PC-9 (cell line): ENCODE measurements around the gene RBM15. TPM values are rescaled to one million over a fixed set of nuclear protein-coding genes. Genes with fewer than 3 reads are reported as not detected.
A peak's percentile ranks its signal among the peaks of the same experiment; 100 is the strongest.

Experiments
- BruUV-seq: library from RNA; stranded (reverse); fragments of 400-500 nt; replicated peaks from 2 replicates; lab custom pipeline; 2021; lab: Mats Ljungman, UMichigan
- CTCF ChIA-PET: fragments of 300-600 bp; sonication (Branson Sonifier 250); formaldehyde crosslinking; loops from one replicate; lab custom pipeline; 2022; ENCODE audit warnings: antibody characterized with exemption; lab: Charles Lee
- POLR2A ChIA-PET: fragments of 300-600 bp; sonication (Branson Sonifier 250); formaldehyde crosslinking; loops from one replicate; lab custom pipeline; 2022; ENCODE audit warnings: antibody characterized with exemption; ENCODE audit not compliant: unreplicated experiment; lab: Charles Lee
- DNase-seq, 2 experiments: peaks; one replicate each; pipeline versions ENCODE4 v3.0.0 to v3.0.0-alpha.2; 2015 to 2022; ENCODE audit warnings: mixed read lengths in 1 of 2
- H2AFZ ChIP-seq: fragments of 200-600 bp; sonication (generic); 2 replicates; pipeline ENCODE4 v1.8.1; 2017; ENCODE audit warnings: antibody characterized with exemption
- H3F3A ChIP-seq: fragments of 200-600 bp; sonication (generic); 2 replicates; pipeline ENCODE4 v1.8.1; 2017; ENCODE audit warnings: antibody characterized with exemption, mild to moderate bottlenecking, low read depth; ENCODE audit not compliant: insufficient read depth
- H3K27ac ChIP-seq: fragments of 200-600 bp; sonication (generic); 2 replicates; pipeline ENCODE4 v1.6.1; 2016; ENCODE audit warnings: mixed run types
- H3K27me3 ChIP-seq: fragments of 200-600 bp; sonication (generic); 2 replicates; pipeline ENCODE4 v1.6.1; 2016; ENCODE audit warnings: low read depth, mixed run types; ENCODE audit not compliant: insufficient read depth
- H3K36me3 ChIP-seq: fragments of 200-600 bp; sonication (generic); 2 replicates; pipeline ENCODE4 v1.6.1; 2016; ENCODE audit warnings: low read depth, mixed run types
- H3K4me1 ChIP-seq: fragments of 200-600 bp; sonication (generic); replicated peaks from 2 replicates; pipeline ENCODE4 v1.6.1; 2016; ENCODE audit warnings: mixed run types; ENCODE audit not compliant: insufficient read depth
- H3K4me2 ChIP-seq: fragments of 200-600 bp; sonication (generic); 2 replicates; pipeline ENCODE4 v1.6.1; 2017; ENCODE audit warnings: mixed run types
- H3K4me3 ChIP-seq: fragments of 200-600 bp; sonication (generic); 2 replicates; pipeline ENCODE4 v1.6.1; 2016; ENCODE audit warnings: mixed run types
- H3K79me2 ChIP-seq: fragments of 200-600 bp; sonication (generic); 2 replicates; pipeline ENCODE4 v1.6.1; 2017; ENCODE audit warnings: low read depth, mixed run types
- H3K9me2 ChIP-seq: fragments of 200-600 bp; sonication (generic); 2 replicates; pipeline ENCODE4 v1.8.1; 2017; ENCODE audit warnings: mild to moderate bottlenecking; ENCODE audit not compliant: insufficient read depth
- H3K9me3 ChIP-seq: fragments of 200-600 bp; sonication (generic); 2 replicates; pipeline ENCODE4 v1.8.1; 2016; ENCODE audit warnings: low read depth; ENCODE audit not compliant: insufficient read depth
- H4K20me1 ChIP-seq: fragments of 200-600 bp; sonication (generic); 2 replicates; pipeline ENCODE4 v1.8.1; 2017; ENCODE audit not compliant: insufficient read depth
- CTCF ChIP-seq: fragments of 200-600 bp; sonication (generic); conservative IDR thresholded peaks from 2 replicates; pipeline ENCODE4 v1.6.1; 2017; ENCODE audit warnings: mixed run types, antibody characterized with exemption, mild to moderate bottlenecking, moderate library complexity
- EZH2 ChIP-seq: fragments of 200-600 bp; sonication (generic); IDR thresholded peaks from 2 replicates; pipeline ENCODE4 v1.8.0; 2017; ENCODE audit warnings: antibody characterized with exemption, low read depth
- intact Hi-C: fragments of 100-400 bp; cut with micrococcal nuclease; formaldehyde crosslinking; loops from one replicate; pipeline ENCODE4 v1.10.0; 2022; ENCODE audit not compliant: unreplicated experiment
- total RNA-seq: library from RNA; stranded (reverse); gene quantifications from 2 replicates; pipeline ENCODE4 v1.2.3, GENCODE V29; 2021

The RBM15 gene
- total RNA-seq, 1 experiment from 2014 or later: 43.1 TPM

DNA sequence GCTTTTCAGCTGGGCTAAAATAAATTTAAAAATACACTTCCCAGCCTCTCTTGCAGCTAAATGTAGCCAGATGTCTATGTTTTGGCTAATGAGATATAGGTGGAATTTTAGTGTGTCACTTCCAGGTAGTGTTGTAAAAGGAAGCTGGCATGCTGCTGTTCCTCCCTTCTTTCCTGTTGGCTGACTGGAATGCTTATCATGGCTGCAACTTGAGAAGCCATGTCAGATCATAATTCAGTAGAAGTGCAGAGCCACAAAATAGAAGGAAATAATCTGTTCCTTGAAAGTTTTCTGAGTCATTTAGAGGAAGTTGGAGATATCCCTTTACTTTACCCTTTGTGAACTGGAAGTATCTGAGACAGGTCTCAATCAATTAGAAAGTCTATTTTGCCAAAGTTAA lies 10.9 kb upstream of the RBM15 start:
- H3K27ac ChIP-seq: no peak overlapping the region
- H3K4me1 ChIP-seq: 0 out of 2 replicates have a peak, but pooled peaks cover 3% of the 10 kb centered on the region
- peaks cover 8% of the 10 kb centered on the region for H3F3A ChIP-seq
- intact Hi-C loops: no loop called here
- DNase-seq: peak in 1 of 2 experiments; percentile 82
- no peaks in the 10 kb centered on the region for H3K36me3 ChIP-seq
- H3K79me2 ChIP-seq: no peaks in the 10 kb centered on the region
- H3K4me3 ChIP-seq: no peak overlapping the region
- no peak overlapping the region for H3K4me2 ChIP-seq
- H4K20me1 ChIP-seq: no peaks in the 10 kb centered on the region
- TF ChIP-seq CTCF (no peak), EZH2 (no peak)
- CTCF ChIA-PET: interaction anchor here (1.0 kb wide), 1 partner anchor 16 kb away, joined by 3 read pairs; no protein-coding TSS in a partner anchor
- no peaks in the 10 kb centered on the region for H3K9me2 ChIP-seq
- H3K9me3 ChIP-seq: no peaks in the 10 kb centered on the region; the same call in 1 of the 2 replicates
- no peaks in the 10 kb centered on the region for H3K27me3 ChIP-seq
- POLR2A ChIA-PET: interaction anchor here (0.7 kb wide), 1 partner anchor 96 kb away, joined by 5 read pairs; no protein-coding TSS in a partner anchor
- BruUV-seq: no TSS peak
- no peak overlapping the region for H2AFZ ChIP-seq

GRCh38 chr1:110328700-110329099 lies 10.5 kb upstream of the RBM15 start:
- no peak overlapping the region for H2AFZ ChIP-seq
- H3K9me2 ChIP-seq: no peaks in the 10 kb centered on the region
- H3K4me3 ChIP-seq: no peak overlapping the region
- H3K36me3 ChIP-seq: no peaks in the 10 kb centered on the region
- intact Hi-C loops: no loop called here
- H3K4me1 ChIP-seq: 0 out of 2 replicates have a peak, but pooled peaks cover 3% of the 10 kb centered on the region
- peaks cover 8% of the 10 kb centered on the region for H3F3A ChIP-seq
- no peaks in the 10 kb centered on the region for H3K79me2 ChIP-seq
- BruUV-seq: no TSS peak
- no peaks in the 10 kb centered on the region for H4K20me1 ChIP-seq
- TF ChIP-seq EZH2: no peak
- no peak for TF ChIP-seq CTCF
- H3K4me2 ChIP-seq: no peak overlapping the region
- CTCF ChIA-PET: interaction anchor here (1.0 kb wide), 1 partner anchor 16 kb away, joined by 3 read pairs; no protein-coding TSS in a partner anchor
- no peak overlapping the region for H3K27ac ChIP-seq
- no peak for DNase-seq
- POLR2A ChIA-PET: no interaction called here
- no peaks in the 10 kb centered on the region for H3K27me3 ChIP-seq
- H3K9me3 ChIP-seq: no peaks in the 10 kb centered on the region; the same call in 1 of the 2 replicates

DNA sequence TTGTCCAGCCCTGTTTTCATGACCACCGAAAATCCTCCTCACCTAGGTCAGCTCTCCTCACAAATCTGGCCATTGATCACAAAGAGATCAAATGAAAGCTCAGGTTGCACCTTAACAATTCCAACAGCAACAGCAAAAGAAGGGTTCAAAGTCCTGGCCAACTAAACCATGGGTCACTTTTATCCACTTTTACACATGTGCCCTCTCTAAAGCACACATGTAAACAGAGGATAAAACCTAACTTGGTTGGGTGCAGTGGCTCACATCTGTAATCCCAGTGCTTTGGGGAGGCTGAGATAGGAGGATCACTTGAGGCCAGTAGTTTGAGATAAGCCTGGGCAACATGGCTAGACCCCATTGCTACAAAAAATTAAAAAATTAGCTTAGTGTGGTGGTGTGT lies 3.9 kb upstream of the RBM15 start:
- DNase-seq: no peak
- Histone ChIP-seq H3K27ac (peak overlapping the region; percentile 88; the same call in 1 of the 2 replicates), H3K36me3 (no peaks in the 10 kb centered on the region), H3F3A (peaks cover 32% of the 10 kb centered on the region), H3K9me2 (no peaks in the 10 kb centered on the region), H2AFZ (no peak overlapping the region), H3K79me2 (peaks cover 15% of the 10 kb centered on the region), H3K27me3 (no peaks in the 10 kb centered on the region), H3K4me1 (peaks cover 30% of the 10 kb centered on the region), H3K4me3 (no peak overlapping the region), H4K20me1 (peaks cover 4% of the 10 kb centered on the region), H3K9me3 (no peaks in the 10 kb centered on the region), H3K4me2 (peak overlapping the region; percentile 87)
- no peak for TF ChIP-seq EZH2
- CTCF ChIA-PET: interaction anchor here (0.6 to 0.9 kb wide), 2 partner anchors 128 to 328 kb away, joined by 4 to 13 read pairs; no protein-coding TSS in a partner anchor
- intact Hi-C loops: loop anchor here (5.0 to 10.0 kb wide), 2 partner anchors 127 to 240 kb away; no protein-coding TSS in a partner anchor
- POLR2A ChIA-PET: no interaction called here
- no TSS peak for BruUV-seq
